SK-N-MC (cell line): ENCODE results near the gene ZNF580.

ENCODE experiments used
- EZH2 ChIP-seq: fragments of 200-600 bp; sonication (generic); IDR thresholded peaks from one replicate; pipeline ENCODE4 v1.6.1; 2017; ENCODE audit warnings: antibody characterized with exemption
- POLR2AphosphoS5 ChIP-seq: IDR thresholded peaks from 2 replicates; pipeline ENCODE4 v1.6.1; 2012; ENCODE audit warnings: mild to moderate bottlenecking, low read depth, low read length, borderline replicate concordance

GRCh38 chr19:55674841-55675660 lies 34.2 kb downstream of the ZNF580 start, which contains the start of gene EPN1:
- TF ChIP-seq POLR2AphosphoS5 (peak; percentile 89), EZH2 (no peak)
